Measurements from ENCODE around the gene DMRTB1. TPM values are rescaled to one million over a fixed set of nuclear protein-coding genes. Genes with fewer than 3 reads are reported as not detected.

DMRTB1 gene
- total RNA-seq, 2 donors from 2014 or later, result not detected

GRCh38 chr1:53442299-53442698 lies 16.9 kb upstream of the DMRTB1 start:
- TF ChIP-seq, protein P1, sequence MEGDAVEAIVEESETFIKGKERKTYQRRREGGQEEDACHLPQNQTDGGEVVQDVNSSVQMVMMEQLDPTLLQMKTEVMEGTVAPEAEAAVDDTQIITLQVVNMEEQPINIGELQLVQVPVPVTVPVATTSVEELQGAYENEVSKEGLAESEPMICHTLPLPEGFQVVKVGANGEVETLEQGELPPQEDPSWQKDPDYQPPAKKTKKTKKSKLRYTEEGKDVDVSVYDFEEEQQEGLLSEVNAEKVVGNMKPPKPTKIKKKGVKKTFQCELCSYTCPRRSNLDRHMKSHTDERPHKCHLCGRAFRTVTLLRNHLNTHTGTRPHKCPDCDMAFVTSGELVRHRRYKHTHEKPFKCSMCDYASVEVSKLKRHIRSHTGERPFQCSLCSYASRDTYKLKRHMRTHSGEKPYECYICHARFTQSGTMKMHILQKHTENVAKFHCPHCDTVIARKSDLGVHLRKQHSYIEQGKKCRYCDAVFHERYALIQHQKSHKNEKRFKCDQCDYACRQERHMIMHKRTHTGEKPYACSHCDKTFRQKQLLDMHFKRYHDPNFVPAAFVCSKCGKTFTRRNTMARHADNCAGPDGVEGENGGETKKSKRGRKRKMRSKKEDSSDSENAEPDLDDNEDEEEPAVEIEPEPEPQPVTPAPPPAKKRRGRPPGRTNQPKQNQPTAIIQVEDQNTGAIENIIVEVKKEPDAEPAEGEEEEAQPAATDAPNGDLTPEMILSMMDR (conservative IDR thresholded peaks at IDR 0.05), result no peak

DNA sequence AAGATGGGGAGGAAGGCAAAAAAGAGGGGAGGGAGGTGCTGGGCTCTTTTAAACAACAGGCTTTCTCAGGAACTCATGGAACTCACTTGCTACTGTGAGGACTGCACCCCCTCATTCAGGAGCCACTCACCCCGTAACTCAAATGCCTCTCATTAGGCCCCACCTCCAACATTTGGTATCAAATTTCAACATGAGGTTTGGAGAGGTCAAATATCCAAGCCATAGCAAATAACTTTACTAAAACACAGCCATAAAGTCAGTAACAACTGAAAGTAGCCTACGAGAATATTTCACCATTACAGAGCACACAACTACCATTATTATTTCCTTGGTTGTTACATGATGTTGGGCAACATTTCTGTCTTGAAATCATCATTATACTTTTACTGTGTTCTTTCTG lies 13.1 kb upstream of the DMRTB1 start:
- TF ChIP-seq, protein P1 (conservative IDR thresholded peaks at IDR 0.05), result no peak
- peaks cover 44% of the 10 kb centered on the region for H3K4me1 Mint-ChIP-seq
- no peaks in the 10 kb centered on the region for H3K36me3 Mint-ChIP-seq (ENCODE audit: low read depth)
- 91 to 100% methylated on average over 1 to 2 of the region's 2 CpGs for WGBS, 2 experiments (ENCODE audit: insufficient coverage in 1 of 2, insufficient read length in 1 of 2)
- peaks cover 33% of the 10 kb centered on the region for H3K4me1 ChIP-seq (ENCODE audit: control insufficient read depth, insufficient read depth, low read length)
- no peak overlapping the region for H3K4me3 Mint-ChIP-seq
- H3K27ac Mint-ChIP-seq, result no peak overlapping the region
- peaks cover 4% of the 10 kb centered on the region for H3K9me3 Mint-ChIP-seq
- H3K27me3 ChIP-seq (ENCODE audit: control insufficient read depth, insufficient read depth, low read length, poor library complexity, severe bottlenecking), result no peaks in the 10 kb centered on the region
- no peaks in the 10 kb centered on the region for H3K27me3 Mint-ChIP-seq (ENCODE audit: insufficient read depth)
- H3K9ac ChIP-seq (ENCODE audit: extremely low read depth, low read length, poor library complexity, severe bottlenecking), result no peak overlapping the region
- H3K4me3 ChIP-seq (ENCODE audit: low read length), result no peak overlapping the region
- H3K27ac ChIP-seq (ENCODE audit: low read depth, low read length), result no peak overlapping the region
- peak; percentile 21 for DNase-seq
- H3K36me3 ChIP-seq (ENCODE audit: control insufficient read depth, insufficient read depth, low read length), result no peaks in the 10 kb centered on the region
- peaks cover 8% of the 10 kb centered on the region for H3K9me3 ChIP-seq (ENCODE audit: control insufficient read depth, low read length)

More at GRCh38 chr1:53442299-53442698, 16.9 kb upstream of the DMRTB1 start:
- Mint-ChIP-seq H3K27ac (peak overlapping the region; percentile 94), H3K36me3 (ENCODE audit: low read depth) (peaks cover 7% of the 10 kb centered on the region), H3K4me3 (no peak overlapping the region), H3K4me1 (peaks cover 15% of the 10 kb centered on the region), H3K9me3 (peaks cover 27% of the 10 kb centered on the region), H3K27me3 (ENCODE audit: insufficient read depth) (no peaks in the 10 kb centered on the region)
- WGBS, 2 experiments (ENCODE audit: insufficient coverage in 1 of 2, insufficient read length in 1 of 2), result 43% methylated on average over 1 of the region's 2 CpGs; no CpG with 5 or more reads in 1 of the 2 experiments
- peaks cover 8% of the 10 kb centered on the region for H3K9me3 ChIP-seq (ENCODE audit: control insufficient read depth, low read length)
- H3K27me3 ChIP-seq (ENCODE audit: control insufficient read depth, insufficient read depth, low read length, poor library complexity, severe bottlenecking), result no peaks in the 10 kb centered on the region
- peaks cover 7% of the 10 kb centered on the region for H3K4me1 ChIP-seq (ENCODE audit: control insufficient read depth, insufficient read depth, low read length)
- no peak overlapping the region for H3K4me3 ChIP-seq (ENCODE audit: low read length)
- DNase-seq, result peak; percentile 79
- no peak overlapping the region for H3K27ac ChIP-seq (ENCODE audit: low read depth, low read length)
- H3K36me3 ChIP-seq (ENCODE audit: control insufficient read depth, insufficient read depth, low read length), result no peaks in the 10 kb centered on the region
- H3K9ac ChIP-seq (ENCODE audit: extremely low read depth, low read length, poor library complexity, severe bottlenecking), result no peak overlapping the region

GRCh38 chr1:53447413-53447812 lies 11.8 kb upstream of the DMRTB1 start:
- no peaks in the 10 kb centered on the region for H3K27me3 ChIP-seq (ENCODE audit: control insufficient read depth, insufficient read depth, low read length, poor library complexity, severe bottlenecking)
- peaks cover 8% of the 10 kb centered on the region for H3K9me3 ChIP-seq (ENCODE audit: control insufficient read depth, low read length)
- peak; percentile 20 for DNase-seq
- WGBS, 2 experiments (ENCODE audit: insufficient coverage in 1 of 2, insufficient read length in 1 of 2), result 93 to 94% methylated on average over 4 of the region's 4 CpGs
- no peak overlapping the region for H3K4me3 ChIP-seq (ENCODE audit: low read length)
- Mint-ChIP-seq H3K9me3 (peaks cover 4% of the 10 kb centered on the region), H3K4me3 (no peak overlapping the region), H3K36me3 (ENCODE audit: low read depth) (no peaks in the 10 kb centered on the region), H3K4me1 (peaks cover 42% of the 10 kb centered on the region), H3K27ac (no peak overlapping the region), H3K27me3 (ENCODE audit: insufficient read depth) (no peaks in the 10 kb centered on the region)
- H3K4me1 ChIP-seq (ENCODE audit: control insufficient read depth, insufficient read depth, low read length), result peaks cover 26% of the 10 kb centered on the region
- no peak overlapping the region for H3K9ac ChIP-seq (ENCODE audit: extremely low read depth, low read length, poor library complexity, severe bottlenecking)
- H3K36me3 ChIP-seq (ENCODE audit: control insufficient read depth, insufficient read depth, low read length), result no peaks in the 10 kb centered on the region
- no peak overlapping the region for H3K27ac ChIP-seq (ENCODE audit: low read depth, low read length)
- TF ChIP-seq, protein P1 (conservative IDR thresholded peaks at IDR 0.05), result no peak
